SK-N-SH treated with all-trans-retinoic acid at 6 μM for 48 hours (cell line): ENCODE measurements around the gene FOXN1.

Source experiments
- POU6F1 ChIP-seq: fragments of 250-450 bp; sonication (Bioruptor Pico); IDR thresholded peaks from 2 replicates; pipeline ENCODE4 v1.8.0; 2021; ENCODE audit warnings: low read depth, mild to moderate bottlenecking, moderate library complexity, borderline replicate concordance
- ZFP3 ChIP-seq: fragments of 250-450 bp; sonication (Bioruptor Pico); IDR thresholded peaks from 2 replicates; pipeline ENCODE4 v1.5.0; 2020; ENCODE audit warnings: mild to moderate bottlenecking, moderate library complexity
- TF ChIP-seq, protein P1 (sequence below): fragments of 250-450 bp; sonication (Bioruptor Pico); IDR thresholded peaks from 2 replicates; pipeline ENCODE4 v1.8.0; 2020; ENCODE audit warnings: mild to moderate bottlenecking, moderate library complexity, borderline replicate concordance

GRCh38 chr17:28472871-28473497 is 33.2 kb upstream of the FOXN1 start:
- TF ChIP-seq, protein P1, sequence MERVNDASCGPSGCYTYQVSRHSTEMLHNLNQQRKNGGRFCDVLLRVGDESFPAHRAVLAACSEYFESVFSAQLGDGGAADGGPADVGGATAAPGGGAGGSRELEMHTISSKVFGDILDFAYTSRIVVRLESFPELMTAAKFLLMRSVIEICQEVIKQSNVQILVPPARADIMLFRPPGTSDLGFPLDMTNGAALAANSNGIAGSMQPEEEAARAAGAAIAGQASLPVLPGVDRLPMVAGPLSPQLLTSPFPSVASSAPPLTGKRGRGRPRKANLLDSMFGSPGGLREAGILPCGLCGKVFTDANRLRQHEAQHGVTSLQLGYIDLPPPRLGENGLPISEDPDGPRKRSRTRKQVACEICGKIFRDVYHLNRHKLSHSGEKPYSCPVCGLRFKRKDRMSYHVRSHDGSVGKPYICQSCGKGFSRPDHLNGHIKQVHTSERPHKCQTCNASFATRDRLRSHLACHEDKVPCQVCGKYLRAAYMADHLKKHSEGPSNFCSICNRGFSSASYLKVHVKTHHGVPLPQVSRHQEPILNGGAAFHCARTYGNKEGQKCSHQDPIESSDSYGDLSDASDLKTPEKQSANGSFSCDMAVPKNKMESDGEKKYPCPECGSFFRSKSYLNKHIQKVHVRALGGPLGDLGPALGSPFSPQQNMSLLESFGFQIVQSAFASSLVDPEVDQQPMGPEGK (CRISPR knock-in tag), result no peak
- TF ChIP-seq ZFP3 (CRISPR knock-in tag), result no peak
- no peak for TF ChIP-seq POU6F1 (CRISPR knock-in tag)
